A673 (cell line): ENCODE measurements around the gene PDCL3.

Source experiments
- CTCF ChIP-seq: fragments of 300-800, 200-600 bp; sonication (generic); conservative IDR thresholded peaks from 2 replicates; pipeline ENCODE4 v1.5.1; 2017; ENCODE audit warnings: low read depth, mild to moderate bottlenecking, antibody characterized with exemption, low read length, moderate library complexity, mixed read lengths
- EZH2 ChIP-seq: fragments of 200-600 bp; sonication (generic); IDR thresholded peaks from 2 replicates; pipeline ENCODE4 v1.6.1; 2017; ENCODE audit warnings: borderline replicate concordance, low read depth, mild to moderate bottlenecking, mixed read lengths, antibody characterized with exemption, low read length; ENCODE audit not compliant: poor library complexity, severe bottlenecking

- TF ChIP-seq CTCF (no peak), EZH2 (no peak)
Measured at GRCh38 chr2:100580367-100581276, 17.8 kb downstream of the PDCL3 start.
